H1 (cell line): ENCODE measurements around the gene CELA2A. TPM values are rescaled to one million over a fixed set of nuclear protein-coding genes. Genes with fewer than 3 reads are reported as not detected.

Experiments used
- CTCF ChIA-PET: fragments of 300-600 bp; sonication (Branson Sonifier 250); formaldehyde crosslinking; loops from one replicate; lab custom pipeline; 2021; ENCODE audit not compliant: partially characterized antibody; lab: Charles Lee
- POLR2A ChIA-PET: fragments of 300-600 bp; sonication (Branson Sonifier 250); formaldehyde crosslinking; loops from one replicate; lab custom pipeline; 2021; ENCODE audit warnings: inconsistent platforms; ENCODE audit not compliant: partially characterized antibody; lab: Charles Lee
- DNase-seq, 2 experiments: peaks; one replicate each; pipeline versions ENCODE4 v3.0.0 to v3.0.0-alpha.2; 2010 to 2022; ENCODE audit warnings: low spot score in 2 of 2, low read depth in 1 of 2, mixed read lengths in 1 of 2
- FAIRE-seq: peaks from 2 replicates; lab custom pipeline; 2011; peaks lifted over from hg19 to GRCh38; lab: Jason Lieb, UNC
- H2AFZ ChIP-seq: 2 replicates; pipeline ENCODE4 v1.8.1; 2012; ENCODE audit warnings: low read length, inconsistent platforms
- H2AK5ac ChIP-seq: 2 replicates; pipeline ENCODE4 v1.6.1; 2013; ENCODE audit warnings: low read depth, low read length
- H2BK120ac ChIP-seq: replicated peaks from 2 replicates; pipeline ENCODE3; 2013; ENCODE audit warnings: low read depth, low read length, inconsistent platforms
- H2BK12ac ChIP-seq: 2 replicates; pipeline ENCODE4 v1.6.1; 2013; ENCODE audit warnings: low read depth, low read length
- H2BK15ac ChIP-seq: 2 replicates; pipeline ENCODE4 v1.6.1; 2013; ENCODE audit warnings: low read length
- H2BK20ac ChIP-seq: 2 replicates; pipeline ENCODE4 v1.6.1; 2013; ENCODE audit warnings: low read length
- H2BK5ac ChIP-seq: 2 replicates; pipeline ENCODE4 v1.6.1; 2013; ENCODE audit warnings: low read depth, low read length
- H3K14ac ChIP-seq: 2 replicates; pipeline ENCODE4 v1.6.1; 2013; ENCODE audit warnings: inconsistent platforms; ENCODE audit not compliant: insufficient read length
- H3K18ac ChIP-seq: 2 replicates; pipeline ENCODE4 v1.6.1; 2013; ENCODE audit warnings: low read length; ENCODE audit errors: extremely low read depth
- H3K23ac ChIP-seq: 2 replicates; pipeline ENCODE4 v1.6.1; 2013; ENCODE audit warnings: inconsistent platforms; ENCODE audit not compliant: insufficient read length
- H3K23me2 ChIP-seq: 2 replicates; pipeline ENCODE4 v1.6.1; 2013; ENCODE audit warnings: low read depth, low read length
- H3K27ac ChIP-seq: 2 replicates; pipeline ENCODE4 v1.6.1; 2011; ENCODE audit warnings: low read depth, low read length, inconsistent platforms
- H3K27me3 ChIP-seq, 4 experiments: replicated peaks in 1 of 4; 1 replicate in 1 of 4; 2 replicates in 3 of 4; pipeline versions ENCODE4 v1.6.1 to v1.8.1; 2011 to 2013; ENCODE audit warnings: low read length in 3 of 4, mild to moderate bottlenecking in 3 of 4, inconsistent platforms in 2 of 4, mixed read lengths in 2 of 4, moderate library complexity in 1 of 4; ENCODE audit not compliant: control insufficient read depth in 3 of 4, insufficient read depth in 3 of 4; ENCODE audit errors: extremely low read depth in 1 of 4
- H3K36me3 ChIP-seq, 4 experiments: 2 replicates each; pipeline versions ENCODE4 v1.6.1 to v1.8.1; 2011 to 2013; ENCODE audit warnings: mild to moderate bottlenecking in 4 of 4, low read length in 3 of 4, moderate library complexity in 2 of 4, control low read depth in 1 of 4, inconsistent platforms in 1 of 4; ENCODE audit not compliant: insufficient read depth in 4 of 4, control insufficient read depth in 2 of 4
- H3K4ac ChIP-seq: replicated peaks from 2 replicates; pipeline ENCODE3; 2013; ENCODE audit warnings: low read length, low read depth, mixed read lengths, inconsistent platforms; ENCODE audit not compliant: insufficient read length
- H3K4me1 ChIP-seq, 4 experiments: replicated peaks in 1 of 4; 1 replicate in 1 of 4; 2 replicates in 3 of 4; pipeline versions ENCODE4 v1.6.1 to v1.8.1; 2011 to 2013; ENCODE audit warnings: low read length in 3 of 4, inconsistent platforms in 2 of 4, mixed read lengths in 1 of 4; ENCODE audit not compliant: insufficient read depth in 4 of 4, control insufficient read depth in 3 of 4
- H3K4me2 ChIP-seq, 2 experiments: 2 replicates each; pipeline versions ENCODE4 v1.6.1 to v1.8.1; 2011 to 2013; ENCODE audit warnings: low read depth in 2 of 2, low read length in 2 of 2, control low read depth in 1 of 2, inconsistent platforms in 1 of 2, mild to moderate bottlenecking in 1 of 2; ENCODE audit not compliant: insufficient read depth in 1 of 2
- H3K4me3 ChIP-seq, 4 experiments: fragments of 200-600, 300-600 bp in 1 of 4; sonication (generic), shearing (Covaris generic), sonication (Bioruptor Twin) in 1 of 4; 2 replicates each; pipeline versions ENCODE4 v1.5.1 to v1.8.1; 2011 to 2016; ENCODE audit warnings: low read length in 4 of 4, low read depth in 3 of 4, control low read depth in 2 of 4, inconsistent platforms in 2 of 4, mild to moderate bottlenecking in 2 of 4, mixed read lengths in 1 of 4, moderate library complexity in 1 of 4; ENCODE audit not compliant: insufficient read depth in 2 of 4; ENCODE audit errors: extremely low read depth in 1 of 4
- H3K56ac ChIP-seq: replicated peaks from 2 replicates; pipeline ENCODE3; 2013; ENCODE audit warnings: low read depth, mild to moderate bottlenecking, mixed read lengths, low read length, inconsistent platforms; ENCODE audit not compliant: insufficient read length
- H3K79me1 ChIP-seq: 2 replicates; pipeline ENCODE4 v1.6.1; 2013; ENCODE audit warnings: low read depth, low read length, control low read depth
- H3K79me2 ChIP-seq, 2 experiments: 2 replicates each; pipeline versions ENCODE4 v1.6.1 to v1.8.1; 2012 to 2013; ENCODE audit warnings: low read length in 2 of 2, mild to moderate bottlenecking in 2 of 2, inconsistent platforms in 1 of 2; ENCODE audit not compliant: insufficient read depth in 2 of 2, control insufficient read depth in 1 of 2
- H3K9ac ChIP-seq, 4 experiments: replicated peaks in 1 of 4; 1 replicate in 1 of 4; 2 replicates in 3 of 4; pipeline versions ENCODE4 v1.6.1 to v1.8.1; 2011 to 2013; ENCODE audit warnings: low read depth in 3 of 4, low read length in 3 of 4, control low read depth in 2 of 4, mild to moderate bottlenecking in 2 of 4, moderate library complexity in 2 of 4, inconsistent platforms in 1 of 4; ENCODE audit errors: extremely low read depth in 1 of 4
- H3K9me3 ChIP-seq, 2 experiments: 2 replicates each; pipeline versions ENCODE4 v1.6.1 to v1.8.1; 2012 to 2013; ENCODE audit warnings: mild to moderate bottlenecking in 2 of 2, moderate library complexity in 2 of 2, control low read depth in 1 of 2, inconsistent platforms in 1 of 2, low read depth in 1 of 2, low read length in 1 of 2, mixed read lengths in 1 of 2; ENCODE audit not compliant: insufficient read depth in 2 of 2
- H4K20me1 ChIP-seq, 2 experiments: replicated peaks in 1 of 2; 2 replicates each; pipeline versions ENCODE3 to v1.8.1; 2011 to 2013; ENCODE audit warnings: inconsistent platforms in 2 of 2, low read length in 2 of 2, mild to moderate bottlenecking in 1 of 2; ENCODE audit not compliant: insufficient read depth in 2 of 2, control insufficient read depth in 1 of 2
- H4K5ac ChIP-seq: 2 replicates; pipeline ENCODE4 v1.6.1; 2013; ENCODE audit warnings: low read length, low read depth, mixed read lengths, inconsistent platforms; ENCODE audit not compliant: insufficient read length
- H4K8ac ChIP-seq: 2 replicates; pipeline ENCODE4 v1.8.0; 2013; ENCODE audit warnings: mild to moderate bottlenecking, moderate library complexity, low read length, inconsistent platforms; ENCODE audit not compliant: insufficient read depth; ENCODE audit errors: extremely low read depth
- H4K91ac ChIP-seq: replicated peaks from 2 replicates; pipeline ENCODE3; 2013; ENCODE audit warnings: low read length, mixed read lengths, inconsistent platforms; ENCODE audit not compliant: insufficient read length
- RNF2 ChIP-seq: fragments of 200-900, 300-1000 bp; sonication (generic); IDR thresholded peaks from 2 replicates; pipeline ENCODE4 v1.7.1; 2016; ENCODE audit warnings: borderline replicate concordance, low read depth, mild to moderate bottlenecking, antibody characterized with exemption, low read length; ENCODE audit not compliant: poor library complexity, severe bottlenecking; ENCODE audit errors: missing control alignments
- TAF7 ChIP-seq: optimal IDR thresholded peaks from 2 replicates; pipeline ENCODE3; 2011; ENCODE audit warnings: low read depth, mild to moderate bottlenecking, inconsistent platforms, low read length, moderate library complexity, borderline replicate concordance
- WGBS, 2 experiments: shearing (Covaris generic) in 1 of 2; methylation state at CpG; one replicate each; pipeline versions ENCODE4 v1.1.6 to v1.1.7; 2013 to 2015; ENCODE audit warnings: low lambda C conversion rate in 2 of 2, mixed read lengths in 2 of 2, inconsistent platforms in 1 of 2, low coverage in 1 of 2, missing lambda C conversion rate in 1 of 2; ENCODE audit not compliant: insufficient replicate concordance in 2 of 2, insufficient coverage in 1 of 2, insufficient read length in 1 of 2; ENCODE audit errors: extremely low coverage in 1 of 2, missing lambda C conversion rate in 1 of 2; 5-methylcytosine and 5-hydroxymethylcytosine counted together
- polyA plus RNA-seq, 7 experiments: library from polyadenylated mRNA; depleted of rRNA in 3 of 7; stranded (reverse) in 5 of 7; unstranded in 2 of 7; fragments of >200 nt in 5 of 7; fragments of 200-250 nt in 2 of 7; gene quantifications; 1 replicate in 5 of 7; 2 replicates in 1 of 7; 4 replicates in 1 of 7; pipeline versions ENCODE4 v1.2.1 to v1.2.3, GENCODE V29; 2011 to 2013; ENCODE audit warnings: missing spikeins in 2 of 7, mixed read lengths in 2 of 7
- total RNA-seq: library from RNA; stranded (reverse); fragmentation: NEBNext Ultra II Directional; extraction: Animal tissue kit (Norgen Biotek cat#: 25700); gene quantifications from 2 replicates; pipeline ENCODE4 v1.2.1, GENCODE V29; 2021
- TF ChIP-seq, protein P1 (sequence below): IDR thresholded peaks from 2 replicates; pipeline ENCODE4 v1.6.1; 2011; ENCODE audit warnings: low read length, improper control_type of control experiment
- TF ChIP-seq, protein P2 (sequence below): IDR thresholded peaks from 2 replicates; pipeline ENCODE4 v1.6.1; 2011; ENCODE audit warnings: low read depth, mild to moderate bottlenecking, low read length; ENCODE audit not compliant: insufficient read depth

CELA2A gene
- total and polyA plus RNA-seq, 2 of the 8 experiments (the other 6 are each of a cell fraction or from before 2014, with no cell fraction given) = not detected

DNA sequence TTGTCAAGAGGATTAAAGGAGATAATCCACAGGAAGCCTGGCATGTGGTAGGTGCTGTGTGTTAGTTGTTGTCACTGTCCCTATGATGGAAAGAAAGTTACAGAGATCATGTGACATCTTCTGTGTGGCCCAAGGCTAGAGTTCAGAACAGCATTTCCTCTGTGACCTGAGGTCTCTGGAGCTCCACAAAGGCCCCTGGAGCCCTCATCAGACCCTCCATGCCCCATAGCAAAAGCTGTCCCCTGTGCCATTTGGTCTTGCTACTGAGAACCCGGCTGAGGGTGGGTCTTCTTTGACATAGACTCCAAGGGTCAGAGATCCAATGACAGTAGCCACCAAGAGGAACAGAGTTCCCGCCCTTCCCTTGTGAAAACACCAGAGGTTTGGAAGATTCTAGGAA lies 27.4 kb downstream of the CELA2A start:
- FAIRE-seq = no peak
- TF ChIP-seq, protein P1, sequence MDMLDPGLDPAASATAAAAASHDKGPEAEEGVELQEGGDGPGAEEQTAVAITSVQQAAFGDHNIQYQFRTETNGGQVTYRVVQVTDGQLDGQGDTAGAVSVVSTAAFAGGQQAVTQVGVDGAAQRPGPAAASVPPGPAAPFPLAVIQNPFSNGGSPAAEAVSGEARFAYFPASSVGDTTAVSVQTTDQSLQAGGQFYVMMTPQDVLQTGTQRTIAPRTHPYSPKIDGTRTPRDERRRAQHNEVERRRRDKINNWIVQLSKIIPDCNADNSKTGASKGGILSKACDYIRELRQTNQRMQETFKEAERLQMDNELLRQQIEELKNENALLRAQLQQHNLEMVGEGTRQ = no peak
- no peak for TF ChIP-seq TAF7
- no peak for TF ChIP-seq RNF2
- TF ChIP-seq, protein P2, sequence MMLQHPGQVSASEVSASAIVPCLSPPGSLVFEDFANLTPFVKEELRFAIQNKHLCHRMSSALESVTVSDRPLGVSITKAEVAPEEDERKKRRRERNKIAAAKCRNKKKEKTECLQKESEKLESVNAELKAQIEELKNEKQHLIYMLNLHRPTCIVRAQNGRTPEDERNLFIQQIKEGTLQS = no peak

More for the DNA sequence above, 27.4 kb downstream of the CELA2A start:
- H3K56ac ChIP-seq = no peak overlapping the region
- no peak overlapping the region for H3K18ac ChIP-seq
- H3K79me2 ChIP-seq = no peaks in the 10 kb centered on the region
- H2BK20ac ChIP-seq = no peak overlapping the region
- no peak overlapping the region for H2BK12ac ChIP-seq
- H3K23ac ChIP-seq = no peak overlapping the region
- H2BK15ac ChIP-seq = no peak overlapping the region
- no peaks in the 10 kb centered on the region for H3K4me1 ChIP-seq
- H4K5ac ChIP-seq = no peak overlapping the region
- no peak overlapping the region for H3K14ac ChIP-seq
- H3K4ac ChIP-seq = no peak overlapping the region
- no peak overlapping the region for H4K8ac ChIP-seq
- WGBS, 2 experiments = 93% methylated on average over 2 of the region's 2 CpGs; no CpG with 5 or more reads in 1 of the 2 experiments
- H3K79me1 ChIP-seq = no peaks in the 10 kb centered on the region
- ChIA-PET POLR2A (interaction anchor here (0.9 kb wide), 1 partner anchor 43 kb away, joined by 3 read pairs; no protein-coding TSS in a partner anchor), CTCF (interaction anchor here (0.6 kb wide), 1 partner anchor 1010 kb away, joined by 3 read pairs; no protein-coding TSS in a partner anchor)
- H3K36me3 ChIP-seq = no peaks in the 10 kb centered on the region
- H3K27ac ChIP-seq = no peak overlapping the region
- no peak overlapping the region for H4K91ac ChIP-seq
- H4K20me1 ChIP-seq = peaks cover 0 to 3% of the 10 kb centered on the region in 2 experiments
- no peak overlapping the region for H2AK5ac ChIP-seq
- H2AFZ ChIP-seq = no peak overlapping the region
- H3K23me2 ChIP-seq = no peaks in the 10 kb centered on the region
- no peak for DNase-seq
- H2BK120ac ChIP-seq = no peak overlapping the region
- no peaks in the 10 kb centered on the region for H3K9me3 ChIP-seq
- H2BK5ac ChIP-seq = no peak overlapping the region
- H3K4me3 ChIP-seq = no peak overlapping the region
- no peak overlapping the region for H3K4me2 ChIP-seq
- no peak overlapping the region for H3K9ac ChIP-seq
- no peaks in the 10 kb centered on the region for H3K27me3 ChIP-seq
